ENCODE measurements around the gene TUBA4A. TPM values are rescaled to one million over a fixed set of nuclear protein-coding genes. Genes with fewer than 3 reads are reported as not detected.

TUBA4A gene
- total and polyA plus RNA-seq, 2 of the 8 experiments (the other 6 are each of a cell fraction or from before 2014, with no cell fraction given), result 67.3 to 172 TPM

DNA sequence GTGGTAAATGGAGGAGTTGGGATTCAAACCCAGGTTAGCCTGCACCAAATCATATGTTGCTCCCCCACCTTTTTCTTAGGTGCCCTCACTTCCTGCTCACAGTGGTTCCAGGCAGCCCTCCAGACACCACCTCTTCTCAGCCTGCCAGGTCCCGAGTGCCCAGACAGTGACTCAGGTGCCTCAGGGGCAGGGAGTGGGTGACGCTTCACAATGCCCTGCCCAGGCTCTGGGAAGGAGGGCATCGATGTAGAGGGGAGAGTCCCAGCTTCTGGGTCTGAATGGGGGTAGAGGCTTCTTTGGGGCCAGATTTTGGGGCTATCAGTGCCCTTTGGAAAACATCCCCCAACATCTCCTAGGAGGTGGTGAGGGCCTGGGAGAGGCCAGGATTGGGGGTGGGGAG lies 20.2 kb upstream of the TUBA4A start:
- Histone ChIP-seq H4K91ac (replicated peaks; ENCODE audit: insufficient read length, low read length) (no peak overlapping the region), H2BK120ac (replicated peaks; ENCODE audit: low read depth, low read length) (no peak overlapping the region), H2AFZ (ENCODE audit: low read length) (no peak overlapping the region), H2AK5ac (ENCODE audit: low read depth, low read length) (no peak overlapping the region), H2BK20ac (ENCODE audit: low read length) (no peak overlapping the region), H2BK15ac (ENCODE audit: low read length) (0 out of 2 replicates have a peak overlapping the region, but pooled peaks have one; percentile 40), H3K14ac (ENCODE audit: insufficient read length) (no peak overlapping the region), H3K4me1 (replicated peaks in 1 of 4; ENCODE audit: control insufficient read depth in 3 of 4, insufficient read depth in 4 of 4, low read length in 3 of 4) (peaks cover 9 to 14% (median 11%) of the 10 kb centered on the region in 4 experiments), H3K4ac (replicated peaks; ENCODE audit: insufficient read length, low read depth, low read length) (no peak overlapping the region), H3K9me3 (ENCODE audit: insufficient read depth in 2 of 2, low read depth in 1 of 2, low read length in 1 of 2) (no peaks in the 10 kb centered on the region), H3K56ac (replicated peaks; ENCODE audit: insufficient read length, low read depth, low read length) (no peak overlapping the region), H3K79me1 (ENCODE audit: low read depth, low read length) (no peaks in the 10 kb centered on the region), H2BK5ac (ENCODE audit: low read depth, low read length) (no peak overlapping the region; the same call in 1 of the 2 replicates), H4K20me1 (replicated peaks in 1 of 2; ENCODE audit: control insufficient read depth in 1 of 2, insufficient read depth in 2 of 2, low read length in 2 of 2) (no peaks in the 10 kb centered on the region), H3K27ac (ENCODE audit: low read depth, low read length) (no peak overlapping the region), H4K5ac (ENCODE audit: insufficient read length, low read depth, low read length) (no peak overlapping the region), H3K4me3 (ENCODE audit: extremely low read depth in 1 of 4, insufficient read depth in 2 of 4, low read depth in 3 of 4, low read length in 4 of 4) (no peak overlapping the region), H2BK12ac (ENCODE audit: low read depth, low read length) (no peak overlapping the region), H3K23ac (ENCODE audit: insufficient read length) (no peak overlapping the region), H3K9ac (replicated peaks in 1 of 4; ENCODE audit: extremely low read depth in 1 of 4, low read depth in 3 of 4, low read length in 3 of 4) (no peak overlapping the region), H4K8ac (ENCODE audit: extremely low read depth, insufficient read depth, low read length) (no peak overlapping the region), H3K18ac (ENCODE audit: extremely low read depth, low read length) (no peak overlapping the region), H3K36me3 (ENCODE audit: control insufficient read depth in 2 of 4, insufficient read depth in 4 of 4, low read length in 3 of 4) (no peaks in the 10 kb centered on the region), H3K4me2 (ENCODE audit: insufficient read depth in 1 of 2, low read depth in 2 of 2, low read length in 2 of 2) (0 out of 4 replicates have a peak overlapping the region, but pooled peaks of 1 of the 2 experiments have one; percentile 9), H3K23me2 (ENCODE audit: low read depth, low read length) (peaks cover 1% of the 10 kb centered on the region; the same call in 1 of the 2 replicates), H3K27me3 (replicated peaks in 1 of 4; ENCODE audit: control insufficient read depth in 3 of 4, extremely low read depth in 1 of 4, insufficient read depth in 3 of 4, low read length in 3 of 4) (peaks cover 0 to 3% (median 0%) of the 10 kb centered on the region in 4 experiments; a peak in 3 of 7 replicates), H3K79me2 (ENCODE audit: control insufficient read depth in 1 of 2, insufficient read depth in 2 of 2, low read length in 2 of 2) (no peaks in the 10 kb centered on the region)
- WGBS, 2 experiments (ENCODE audit: extremely low coverage in 1 of 2, insufficient coverage in 1 of 2, insufficient read length in 1 of 2, insufficient replicate concordance in 2 of 2, low coverage in 1 of 2, low lambda C conversion rate in 2 of 2, missing lambda C conversion rate in 1 of 2), result 92% methylated on average over 3 of the region's 3 CpGs; no CpG with 5 or more reads in 1 of the 2 experiments
- DNase-seq (ENCODE audit: low read depth in 1 of 2, low spot score in 2 of 2), result no peak
- FAIRE-seq, result no peak
- POLR2A ChIA-PET (ENCODE audit: partially characterized antibody), result interaction anchor here (0.7 to 1.7 kb wide), 8 partner anchors 11 to 62 kb away, joined by 3 to 8 read pairs (median 4); partner anchors contain the start of genes ABCB6, GLB1L, STK16 and TUBA4A
- TF ChIP-seq SIRT6 (IDR thresholded peaks at IDR 0.05; ENCODE audit: low read length) (no peak), EP300 (IDR thresholded peaks at IDR 0.05; ENCODE audit: borderline replicate concordance in 1 of 2, low read depth in 2 of 2, low read length in 2 of 2) (no peak), TEAD4 (IDR thresholded peaks at IDR 0.05; ENCODE audit: low read depth, low read length) (no peak), RXRA (IDR thresholded peaks at IDR 0.05; ENCODE audit: insufficient read depth, low read depth, low read length) (no peak), CTCF (IDR thresholded peaks at IDR 0.05; ENCODE audit: control extremely low read depth in 1 of 3, insufficient read depth in 1 of 3, low read depth in 1 of 3, low read length in 3 of 3) (no peak), GABPA (IDR thresholded peaks at IDR 0.05; ENCODE audit: borderline replicate concordance, insufficient read depth, low read length) (no peak), RNF2 (IDR thresholded peaks at IDR 0.05; ENCODE audit: borderline replicate concordance, low read depth, low read length, missing control alignments, poor library complexity, severe bottlenecking) (no peak)
- CTCF ChIA-PET (ENCODE audit: partially characterized antibody), result interaction anchor here (0.8 to 4.4 kb wide), 15 partner anchors 12 to 114 kb away, joined by 3 to 34 read pairs (median 3); partner anchors contain the start of genes GLB1L and STK16

All from H1 (cell line).